IPS-18a (cell line): ENCODE data around the gene OSCP1.

Experiments
- H3K27ac ChIP-seq: one replicate; pipeline ENCODE4 v1.5.1; 2013; ENCODE audit warnings: low read length
- H3K27me3 ChIP-seq: one replicate; pipeline ENCODE4 v1.6.1; 2013; ENCODE audit warnings: mild to moderate bottlenecking, low read length; ENCODE audit not compliant: control insufficient read depth, insufficient read depth
- H3K36me3 ChIP-seq: one replicate; pipeline ENCODE4 v1.6.1; 2013; ENCODE audit warnings: low read depth, low read length; ENCODE audit not compliant: control insufficient read depth
- H3K4me1 ChIP-seq: one replicate; pipeline ENCODE4 v1.6.1; 2013; ENCODE audit warnings: low read depth, low read length; ENCODE audit not compliant: control insufficient read depth
- H3K4me3 ChIP-seq: one replicate; pipeline ENCODE4 v1.5.1; 2013; ENCODE audit warnings: low read length
- H3K9ac ChIP-seq: one replicate; pipeline ENCODE4 v1.6.1; 2013; ENCODE audit warnings: mild to moderate bottlenecking, low read length, moderate library complexity
- H3K9me3 ChIP-seq: one replicate; pipeline ENCODE4 v1.6.1; 2013; ENCODE audit warnings: low read depth, low read length; ENCODE audit not compliant: control insufficient read depth

The OSCP1 gene

DNA sequence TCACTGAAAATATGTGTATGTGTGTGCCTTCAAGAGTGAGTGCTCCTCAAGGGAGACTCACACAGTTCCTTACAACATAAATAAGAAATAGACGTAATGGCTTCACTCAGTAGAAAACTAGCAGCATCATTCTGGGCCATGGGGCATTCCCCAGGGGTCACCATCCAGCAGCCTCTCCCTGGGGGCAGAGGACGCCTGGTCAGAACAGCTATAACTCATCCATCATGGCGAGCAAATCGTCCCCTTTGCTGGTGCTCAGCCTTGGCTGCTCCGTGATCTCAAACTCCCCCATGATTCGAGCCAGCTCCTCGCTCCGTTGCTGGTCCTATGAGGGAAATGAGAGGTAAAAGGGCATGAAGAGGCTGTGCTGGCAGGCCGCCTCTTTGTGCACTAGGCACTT is 32.3 kb downstream of the OSCP1 start:
- Histone ChIP-seq H3K27me3 (no peaks in the 10 kb centered on the region), H3K36me3 (no peaks in the 10 kb centered on the region), H3K27ac (no peak overlapping the region), H3K9me3 (no peaks in the 10 kb centered on the region), H3K9ac (no peak overlapping the region), H3K4me1 (no peaks in the 10 kb centered on the region), H3K4me3 (no peak overlapping the region)

DNA sequence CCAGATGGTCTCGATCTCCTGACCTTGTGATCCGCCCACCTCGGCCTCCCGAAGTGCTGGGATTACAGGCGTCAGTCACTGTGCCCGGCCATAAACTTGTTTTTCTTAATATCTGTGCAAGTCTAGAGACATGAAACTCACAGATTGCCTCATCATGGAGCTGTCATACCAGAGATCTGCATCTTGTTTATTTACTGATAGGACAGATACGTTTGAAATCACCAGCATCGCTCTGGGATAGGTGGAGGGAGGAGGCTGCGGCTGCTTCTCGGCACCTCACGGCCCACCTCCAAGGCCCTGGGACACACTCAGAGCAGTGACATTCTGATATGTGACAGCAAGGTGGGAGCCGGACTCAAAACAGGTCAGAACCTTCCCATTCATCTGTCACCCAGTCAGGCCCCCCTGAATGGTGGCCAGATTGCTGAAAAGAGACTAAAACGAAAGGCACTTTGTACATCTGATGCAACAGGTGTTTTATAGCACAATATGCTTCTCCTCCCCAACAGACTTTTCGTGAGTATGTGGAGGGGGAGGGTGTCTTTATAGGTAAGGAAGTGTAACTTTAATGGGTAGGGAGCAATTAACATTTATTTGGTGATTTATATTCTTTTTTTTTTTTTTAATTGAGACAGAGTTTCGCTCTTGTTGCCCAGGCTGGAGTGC is 34.5 kb downstream of the OSCP1 start:
- Histone ChIP-seq H3K9me3 (no peaks in the 10 kb centered on the region), H3K27me3 (no peaks in the 10 kb centered on the region), H3K36me3 (no peaks in the 10 kb centered on the region), H3K27ac (no peak overlapping the region), H3K4me3 (no peak overlapping the region), H3K4me1 (no peaks in the 10 kb centered on the region), H3K9ac (no peak overlapping the region)

DNA sequence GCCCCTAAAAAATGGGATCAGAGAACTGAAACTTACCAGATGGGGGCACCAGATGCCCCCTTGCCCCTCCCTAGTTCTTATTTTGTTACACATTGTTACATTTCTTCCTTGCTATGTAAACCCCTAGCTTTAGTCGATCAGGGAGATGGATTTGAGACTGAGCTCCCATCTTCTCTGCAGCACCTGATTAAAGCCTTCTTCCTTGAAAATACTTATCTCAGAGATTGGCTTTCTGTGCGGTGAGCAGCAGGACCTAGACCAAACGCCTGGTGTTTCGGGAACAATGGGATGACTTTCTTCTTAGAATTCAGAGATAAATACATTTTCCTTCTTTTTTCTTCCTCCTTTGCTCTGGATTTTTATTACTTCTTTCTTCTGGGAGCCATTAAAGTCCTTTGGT is 35.9 kb downstream of the OSCP1 start:
- Histone ChIP-seq H3K9me3 (no peaks in the 10 kb centered on the region), H3K9ac (no peak overlapping the region), H3K27me3 (no peaks in the 10 kb centered on the region), H3K36me3 (no peaks in the 10 kb centered on the region), H3K4me3 (no peak overlapping the region), H3K27ac (no peak overlapping the region), H3K4me1 (no peaks in the 10 kb centered on the region)

DNA sequence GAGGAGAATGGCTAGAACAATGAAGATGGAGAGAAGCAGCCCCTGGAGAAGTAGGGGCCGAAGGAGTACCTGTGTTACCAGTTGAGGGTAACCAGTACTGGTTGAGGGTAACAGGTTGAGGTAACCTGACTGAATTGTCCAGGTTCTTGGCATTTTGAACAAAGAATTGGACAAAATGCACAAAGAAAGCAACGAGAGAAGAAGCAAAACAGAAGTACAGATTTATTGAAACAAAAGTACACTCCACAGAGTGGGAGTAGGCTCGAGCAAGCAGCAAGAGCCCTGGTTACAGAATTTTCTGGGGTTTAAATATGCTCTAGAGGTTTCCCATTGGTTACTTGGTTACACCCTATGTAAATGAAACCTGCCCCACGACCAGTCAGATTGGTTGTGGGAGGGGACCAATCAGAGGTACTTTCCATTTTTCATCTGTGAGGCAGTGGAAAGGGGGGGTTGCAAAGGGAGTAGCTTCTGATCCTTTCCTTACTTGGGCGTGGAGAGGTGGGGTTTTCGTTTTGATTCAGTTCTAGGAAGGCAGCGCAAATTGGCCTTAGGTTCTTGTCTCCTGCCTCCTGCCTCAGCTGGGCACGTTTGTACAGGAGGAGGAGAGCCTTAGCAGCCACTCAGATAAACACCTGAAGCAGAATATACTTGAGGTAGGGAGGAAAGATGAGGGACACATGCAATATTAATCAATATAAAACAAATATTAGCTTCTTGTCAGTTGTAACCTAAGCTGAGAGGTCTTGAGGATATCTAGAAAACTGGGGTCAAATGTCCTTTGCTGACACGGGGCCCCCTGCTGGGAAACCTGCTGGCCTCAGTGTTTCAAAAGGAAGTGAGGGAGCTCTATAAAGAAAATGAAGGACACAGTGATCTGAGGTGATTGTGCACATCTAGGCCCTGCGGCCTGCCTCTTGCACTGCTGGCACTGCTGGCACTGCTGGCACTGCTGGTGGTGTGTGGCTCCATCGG is 38.3 kb downstream of the OSCP1 start:
- Histone ChIP-seq H3K4me1 (no peaks in the 10 kb centered on the region), H3K27ac (no peak overlapping the region), H3K36me3 (no peaks in the 10 kb centered on the region), H3K27me3 (no peaks in the 10 kb centered on the region), H3K4me3 (no peak overlapping the region), H3K9ac (no peak overlapping the region), H3K9me3 (no peaks in the 10 kb centered on the region)

DNA sequence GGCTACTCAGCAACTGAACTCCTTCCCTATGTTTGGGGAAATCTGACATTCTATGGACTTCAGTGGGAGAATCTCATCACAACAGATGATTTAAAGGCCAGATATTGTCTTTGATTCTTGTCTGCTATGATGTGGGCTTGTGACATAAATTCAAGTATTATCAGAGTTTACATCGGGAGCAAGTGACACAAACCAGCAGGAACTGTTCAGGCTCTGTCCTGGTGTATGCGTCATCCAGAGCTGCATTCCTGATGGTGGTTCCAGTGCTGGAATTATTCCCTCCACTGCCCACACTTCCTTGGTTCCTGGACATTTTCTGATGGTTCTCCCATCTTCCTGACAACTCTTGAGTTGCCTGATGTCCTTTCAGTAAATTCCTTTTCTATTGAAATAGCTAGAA is 41.8 kb downstream of the OSCP1 start:
- no peaks in the 10 kb centered on the region for H3K36me3 ChIP-seq
- no peak overlapping the region for H3K4me3 ChIP-seq
- H3K9me3 ChIP-seq = no peaks in the 10 kb centered on the region
- H3K27ac ChIP-seq = no peak overlapping the region
- no peak overlapping the region for H3K9ac ChIP-seq
- no peaks in the 10 kb centered on the region for H3K27me3 ChIP-seq
- H3K4me1 ChIP-seq = no peaks in the 10 kb centered on the region

DNA sequence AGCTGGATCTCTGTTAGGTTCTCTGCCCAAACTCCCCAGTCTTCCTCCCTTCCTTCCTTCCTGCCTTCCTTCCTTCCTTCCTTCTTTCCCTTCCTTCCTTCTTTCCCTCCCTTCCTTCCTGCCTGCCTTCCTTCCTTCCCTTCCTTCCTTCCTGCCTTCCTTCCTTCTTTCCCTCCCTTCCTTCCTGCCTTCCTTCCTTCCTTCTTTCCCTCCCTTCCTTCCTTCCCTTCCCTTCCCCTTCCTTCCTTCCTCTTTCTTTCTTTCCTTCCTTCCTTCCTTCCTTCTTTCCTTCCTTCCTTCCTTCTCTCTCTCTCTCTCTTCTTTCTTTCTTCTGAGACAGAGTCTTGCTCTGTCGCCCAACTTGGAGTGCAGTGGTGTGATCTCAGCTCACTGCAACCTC is 43.8 kb downstream of the OSCP1 start:
- no peak overlapping the region for H3K27ac ChIP-seq

DNA sequence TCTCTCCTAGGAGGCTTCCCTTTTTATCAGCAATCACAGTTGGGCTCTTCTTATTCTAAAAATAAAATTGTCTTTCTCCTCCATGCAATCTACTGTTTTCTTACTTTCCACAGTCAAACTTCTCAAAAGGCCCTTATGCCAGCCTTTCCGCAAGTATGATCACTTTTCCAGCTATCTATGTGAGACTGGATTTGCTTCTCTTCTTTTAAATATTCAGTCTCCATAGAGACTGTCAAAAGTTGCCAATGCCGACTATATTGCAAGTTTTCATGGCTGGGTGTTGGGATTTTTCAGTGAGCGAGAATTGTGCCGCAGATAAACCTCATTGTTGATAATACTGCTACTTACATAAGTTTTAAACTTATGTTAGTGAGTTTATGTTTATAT is 47.8 kb downstream of the OSCP1 start:
- no peak overlapping the region for H3K4me3 ChIP-seq
- H3K9ac ChIP-seq = no peak overlapping the region
- no peak overlapping the region for H3K27ac ChIP-seq
- H3K27me3 ChIP-seq = no peaks in the 10 kb centered on the region
- H3K9me3 ChIP-seq = no peaks in the 10 kb centered on the region
- no peaks in the 10 kb centered on the region for H3K36me3 ChIP-seq
- peaks cover 4% of the 10 kb centered on the region for H3K4me1 ChIP-seq

More for the DNA sequence above, 43.8 kb downstream of the OSCP1 start:
- Histone ChIP-seq H3K9me3 (no peaks in the 10 kb centered on the region), H3K4me1 (no peaks in the 10 kb centered on the region), H3K36me3 (no peaks in the 10 kb centered on the region), H3K27me3 (no peaks in the 10 kb centered on the region), H3K4me3 (no peak overlapping the region), H3K9ac (no peak overlapping the region)

DNA sequence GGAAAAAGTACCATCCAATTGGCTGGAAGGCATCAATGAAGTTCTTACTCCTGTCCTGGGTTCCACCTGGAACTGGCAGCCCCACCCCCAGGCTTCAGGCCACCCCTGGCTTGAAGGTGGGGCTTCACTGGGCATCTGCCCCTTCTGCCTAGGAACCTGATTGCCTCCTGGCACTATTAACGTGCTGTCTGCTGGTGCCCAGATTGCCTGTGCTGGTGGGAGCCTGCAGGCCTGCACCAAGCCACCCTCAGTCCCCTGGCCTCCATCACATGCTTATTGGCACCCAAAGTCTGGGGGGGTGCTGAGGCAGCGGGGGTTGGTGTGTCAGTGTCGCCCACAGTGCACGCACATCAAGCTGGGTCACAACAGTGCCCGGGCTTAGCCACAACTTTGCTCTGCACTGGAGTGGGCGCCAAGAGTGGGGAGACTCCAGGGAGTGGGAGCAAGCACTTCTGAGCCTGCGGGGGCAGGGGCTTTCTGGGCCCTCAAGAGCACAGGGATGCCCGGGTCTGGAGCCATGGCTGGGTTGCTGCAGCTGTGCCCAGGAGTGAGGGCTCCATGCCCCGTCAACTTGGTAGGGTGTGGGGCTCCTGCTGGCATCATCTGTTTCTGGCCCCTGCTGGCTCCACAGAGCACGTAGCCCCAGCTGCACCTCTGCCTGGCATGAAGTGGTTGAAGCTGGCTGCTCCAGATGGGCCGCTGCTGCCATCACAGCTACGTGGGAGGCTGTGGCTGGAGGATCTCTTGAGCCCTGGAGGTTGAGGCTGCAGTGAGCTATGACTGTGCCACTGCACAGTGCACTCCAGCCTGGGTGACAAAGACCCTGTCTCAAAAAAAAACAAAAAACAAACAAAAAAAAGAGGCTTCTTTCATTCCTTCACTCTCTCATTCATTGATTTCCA is 48.4 kb downstream of the OSCP1 start:
- peak overlapping the region; percentile 82 for H3K4me3 ChIP-seq
- H3K27ac ChIP-seq = no peak overlapping the region
- no peaks in the 10 kb centered on the region for H3K9me3 ChIP-seq
- no peaks in the 10 kb centered on the region for H3K36me3 ChIP-seq
- no peaks in the 10 kb centered on the region for H3K27me3 ChIP-seq
- peak overlapping the region; percentile 73 for H3K9ac ChIP-seq
- H3K4me1 ChIP-seq = peaks cover 4% of the 10 kb centered on the region

DNA sequence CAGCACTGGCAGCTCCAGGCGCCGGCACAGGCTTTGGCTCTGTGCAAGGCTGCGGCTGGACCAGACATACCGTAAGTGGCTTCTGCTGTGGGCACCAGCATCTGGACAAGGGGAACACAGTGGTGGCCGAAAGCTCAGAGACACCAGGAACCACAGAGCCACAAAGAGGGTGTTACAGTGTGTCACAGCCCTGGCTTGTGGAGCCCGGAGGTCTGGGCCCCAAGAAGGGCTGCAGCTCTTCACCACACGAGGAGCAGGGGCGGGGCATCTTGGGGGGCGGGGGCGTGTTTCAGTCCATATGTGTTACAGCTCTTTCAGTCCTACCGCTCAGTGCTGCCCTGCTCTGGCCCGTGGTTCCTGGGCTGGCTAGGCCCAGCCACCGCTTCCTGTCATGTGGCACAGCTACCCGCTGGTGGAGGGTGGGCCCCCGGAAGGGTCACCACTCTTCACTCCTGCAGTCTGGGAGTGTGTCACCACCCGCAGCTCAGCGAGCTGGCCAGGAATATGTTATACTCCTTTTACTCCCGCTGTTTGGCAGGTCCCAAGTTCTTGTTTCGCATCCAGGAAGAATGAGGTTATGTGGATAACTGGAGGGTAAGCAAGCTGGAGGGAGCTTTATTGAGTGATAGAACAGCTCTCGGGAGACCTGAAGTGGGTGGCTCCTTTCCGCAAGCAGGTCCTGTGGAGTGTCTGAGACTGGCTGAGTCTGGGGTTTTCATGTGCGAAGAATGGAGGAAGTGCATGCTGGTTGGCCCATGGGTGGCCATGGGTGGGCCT is 49.2 kb downstream of the OSCP1 start:
- Histone ChIP-seq H3K9me3 (no peaks in the 10 kb centered on the region), H3K27ac (peak overlapping the region; percentile 42), H3K4me1 (peaks cover 4% of the 10 kb centered on the region), H3K9ac (peak overlapping the region; percentile 73), H3K27me3 (no peaks in the 10 kb centered on the region), H3K36me3 (no peaks in the 10 kb centered on the region), H3K4me3 (peak overlapping the region; percentile 82)

DNA sequence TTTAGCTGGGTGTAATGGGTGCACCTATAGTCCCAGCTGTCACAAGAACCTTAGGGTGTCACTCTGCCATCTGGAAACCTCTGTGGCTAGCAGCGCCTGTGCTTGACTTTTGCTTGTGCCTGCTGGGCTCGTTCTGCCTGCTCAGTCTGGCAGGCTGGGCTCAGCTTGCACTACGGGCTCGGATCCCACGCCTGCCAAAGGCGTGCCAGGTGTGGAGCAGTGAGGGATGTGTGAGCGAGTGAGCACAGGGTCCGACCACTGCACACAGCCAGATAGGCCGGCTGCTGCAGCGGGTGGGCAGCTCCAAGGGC is 49.8 kb downstream of the OSCP1 start:
- H3K36me3 ChIP-seq = no peaks in the 10 kb centered on the region
- H3K27me3 ChIP-seq = no peaks in the 10 kb centered on the region
- no peak overlapping the region for H3K27ac ChIP-seq
- peak overlapping the region; percentile 82 for H3K4me3 ChIP-seq
- H3K9me3 ChIP-seq = no peaks in the 10 kb centered on the region
- peak overlapping the region; percentile 68 for H3K9ac ChIP-seq
- H3K4me1 ChIP-seq = peaks cover 4% of the 10 kb centered on the region
